ENCODE results near the gene ACBD6. TPM values are rescaled to one million over a fixed set of nuclear protein-coding genes. Genes with fewer than 3 reads are reported as not detected.

Gene ACBD6
- total and polyA plus RNA-seq, 2 donors (not counting 1 experiment from before 2014, with no cell fraction given) = 52.9 to 80.9 TPM

- no peaks in the 10 kb centered on the region for H3K79me2 ChIP-seq (ENCODE audit: control insufficient read depth, insufficient read depth, low read length)
- no peaks in the 10 kb centered on the region for H4K20me1 ChIP-seq (ENCODE audit: control insufficient read depth, insufficient read depth, low read length, poor library complexity, severe bottlenecking)
- intact Hi-C loops (cut with micrococcal nuclease) = no loop called here
- TF ChIP-seq EZH2 (IDR thresholded peaks at IDR 0.05; ENCODE audit: borderline replicate concordance, insufficient read depth, low read depth, low read length, poor library complexity, severe bottlenecking) = no peak
- TF ChIP-seq CTCF (IDR thresholded peaks at IDR 0.05) = no peak
- no peak overlapping the region for H3K4me3 Mint-ChIP-seq
- H3K9me3 ChIP-seq (ENCODE audit: control extremely low read depth in 1 of 3, control insufficient read depth in 2 of 3, insufficient read depth in 1 of 3, low read length in 2 of 3) = no peaks in the 10 kb centered on the region
- POLR2A ChIA-PET = no interaction called here
- WGBS (ENCODE audit: insufficient coverage) = 83% methylated on average over 2 of the region's 4 CpGs
- H3K4me1 Mint-ChIP-seq = no peaks in the 10 kb centered on the region
- no peak overlapping the region for H3K27ac ChIP-seq (ENCODE audit: low read length in 2 of 2)
- no peak overlapping the region for H3K4me2 ChIP-seq (replicated peaks; ENCODE audit: low read depth, low read length, poor library complexity, severe bottlenecking)
- no peak overlapping the region for H3K4me3 ChIP-seq (ENCODE audit: control extremely low read depth in 1 of 5, extremely low read depth in 1 of 5, insufficient read depth in 1 of 5, low read depth in 2 of 5, low read length in 4 of 5)
- H3K9ac ChIP-seq (ENCODE audit: low read length) = no peak overlapping the region
- no peaks in the 10 kb centered on the region for H3K4me1 ChIP-seq (ENCODE audit: control insufficient read depth in 2 of 2, insufficient read depth in 2 of 2, low read length in 2 of 2)
- DNase-seq (no peak), ATAC-seq (ENCODE audit: low read depth) (no peak)
- CTCF ChIA-PET = no interaction called here
- H3K27me3 ChIP-seq (replicated peaks in 1 of 4; ENCODE audit: control extremely low read depth in 1 of 4, control insufficient read depth in 3 of 4, insufficient read depth in 4 of 4, low read length in 3 of 4) = no peaks in the 10 kb centered on the region
- no peak overlapping the region for H3K27ac Mint-ChIP-seq
- H2AFZ ChIP-seq (ENCODE audit: insufficient read depth, low read depth, low read length, poor library complexity, severe bottlenecking) = no peak overlapping the region
- no peaks in the 10 kb centered on the region for H3K9me3 Mint-ChIP-seq (ENCODE audit: insufficient read depth)
- no peaks in the 10 kb centered on the region for H3K27me3 Mint-ChIP-seq
- H3K36me3 ChIP-seq (replicated peaks in 1 of 2; ENCODE audit: control extremely low read depth in 1 of 2, control insufficient read depth in 1 of 2, extremely low read depth in 1 of 2, insufficient read depth in 2 of 2, low read length in 1 of 2) = peaks cover 0 to 17% of the 10 kb centered on the region in 2 experiments
Observed at GRCh38 chr1:180272395-180272794, 230.0 kb downstream of the ACBD6 start.

- no peaks in the 10 kb centered on the region for H3K27me3 ChIP-seq (replicated peaks in 1 of 4; ENCODE audit: control extremely low read depth in 1 of 4, control insufficient read depth in 3 of 4, insufficient read depth in 4 of 4, low read length in 3 of 4)
- no peaks in the 10 kb centered on the region for H3K9me3 ChIP-seq (ENCODE audit: control extremely low read depth in 1 of 3, control insufficient read depth in 2 of 3, insufficient read depth in 1 of 3, low read length in 2 of 3)
- H3K79me2 ChIP-seq (ENCODE audit: control insufficient read depth, insufficient read depth, low read length) = no peaks in the 10 kb centered on the region
- H3K27ac ChIP-seq (ENCODE audit: low read length in 2 of 2) = no peak overlapping the region
- Mint-ChIP-seq H3K9me3 (ENCODE audit: insufficient read depth) (no peaks in the 10 kb centered on the region), H3K27ac (no peak overlapping the region), H3K4me1 (no peaks in the 10 kb centered on the region), H3K4me3 (no peak overlapping the region), H3K27me3 (no peaks in the 10 kb centered on the region)
- DNase-seq = no peak
- no peaks in the 10 kb centered on the region for H4K20me1 ChIP-seq (ENCODE audit: control insufficient read depth, insufficient read depth, low read length, poor library complexity, severe bottlenecking)
- H3K36me3 ChIP-seq (replicated peaks in 1 of 2; ENCODE audit: control extremely low read depth in 1 of 2, control insufficient read depth in 1 of 2, extremely low read depth in 1 of 2, insufficient read depth in 2 of 2, low read length in 1 of 2) = peaks cover 0 to 17% of the 10 kb centered on the region in 2 experiments
- ChIA-PET CTCF (no interaction called here), POLR2A (no interaction called here)
- no peak for ATAC-seq (ENCODE audit: low read depth)
- WGBS (ENCODE audit: insufficient coverage) = 92% methylated on average over 20 of the region's 23 CpGs
- H3K4me2 ChIP-seq (replicated peaks; ENCODE audit: low read depth, low read length, poor library complexity, severe bottlenecking) = no peak overlapping the region
- no peak overlapping the region for H2AFZ ChIP-seq (ENCODE audit: insufficient read depth, low read depth, low read length, poor library complexity, severe bottlenecking)
- no peak overlapping the region for H3K9ac ChIP-seq (ENCODE audit: low read length)
- no peak overlapping the region for H3K4me3 ChIP-seq (ENCODE audit: control extremely low read depth in 1 of 5, extremely low read depth in 1 of 5, insufficient read depth in 1 of 5, low read depth in 2 of 5, low read length in 4 of 5)
- intact Hi-C loops (cut with micrococcal nuclease) = no loop called here
- H3K4me1 ChIP-seq (ENCODE audit: control insufficient read depth in 2 of 2, insufficient read depth in 2 of 2, low read length in 2 of 2) = no peaks in the 10 kb centered on the region
- TF ChIP-seq EZH2 (IDR thresholded peaks at IDR 0.05; ENCODE audit: borderline replicate concordance, insufficient read depth, low read depth, low read length, poor library complexity, severe bottlenecking) (no peak), CTCF (IDR thresholded peaks at IDR 0.05) (no peak)
Observed at GRCh38 chr1:180271272-180272255, 230.8 kb downstream of the ACBD6 start.

All from B cell (primary cell).